Hepatocyte (in vitro differentiated cells): ENCODE measurements around the gene HMGN5.

Experiments
- EZH2 ChIP-seq: fragments of 200-600 bp; sonication (generic); IDR thresholded peaks from 2 replicates; pipeline ENCODE4 v1.6.1; 2016; ENCODE audit warnings: antibody characterized with exemption, mild to moderate bottlenecking, borderline replicate concordance
- EZH2phosphoT487 ChIP-seq: fragments of 200-600 bp; sonication (generic); IDR thresholded peaks from one replicate; pipeline ENCODE4 v1.6.1; 2018; ENCODE audit warnings: antibody characterized with exemption, mild to moderate bottlenecking, low read depth, moderate library complexity; ENCODE audit not compliant: unreplicated experiment, severe bottlenecking
- TF ChIP-seq, protein P1 (sequence below): fragments of 200-600 bp; sonication (generic); IDR thresholded peaks from 2 replicates; pipeline ENCODE4 v1.5.1; 2016; ENCODE audit warnings: antibody characterized with exemption, mild to moderate bottlenecking; ENCODE audit not compliant: poor library complexity

DNA sequence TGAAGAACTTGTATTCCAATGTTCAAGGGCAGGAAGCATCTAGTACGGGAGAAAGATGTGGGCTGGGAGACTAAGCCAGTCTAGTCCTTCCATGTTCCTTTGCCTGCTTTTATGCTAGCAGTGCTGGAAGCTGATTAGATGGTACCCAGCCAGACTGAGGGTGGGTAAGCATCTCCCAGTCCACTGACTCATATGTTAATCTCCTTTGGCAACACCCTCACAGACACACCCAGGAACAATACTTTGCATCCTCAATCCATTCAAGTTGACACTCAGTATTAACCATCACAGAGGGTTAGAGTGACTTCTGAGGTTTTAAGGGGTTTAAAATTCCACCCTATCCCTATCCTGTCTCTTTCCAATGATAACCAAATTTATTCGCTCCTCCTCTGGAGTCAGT lies 6.5 kb downstream of the HMGN5 start:
- TF ChIP-seq EZH2, result no peak
- TF ChIP-seq, protein P1, sequence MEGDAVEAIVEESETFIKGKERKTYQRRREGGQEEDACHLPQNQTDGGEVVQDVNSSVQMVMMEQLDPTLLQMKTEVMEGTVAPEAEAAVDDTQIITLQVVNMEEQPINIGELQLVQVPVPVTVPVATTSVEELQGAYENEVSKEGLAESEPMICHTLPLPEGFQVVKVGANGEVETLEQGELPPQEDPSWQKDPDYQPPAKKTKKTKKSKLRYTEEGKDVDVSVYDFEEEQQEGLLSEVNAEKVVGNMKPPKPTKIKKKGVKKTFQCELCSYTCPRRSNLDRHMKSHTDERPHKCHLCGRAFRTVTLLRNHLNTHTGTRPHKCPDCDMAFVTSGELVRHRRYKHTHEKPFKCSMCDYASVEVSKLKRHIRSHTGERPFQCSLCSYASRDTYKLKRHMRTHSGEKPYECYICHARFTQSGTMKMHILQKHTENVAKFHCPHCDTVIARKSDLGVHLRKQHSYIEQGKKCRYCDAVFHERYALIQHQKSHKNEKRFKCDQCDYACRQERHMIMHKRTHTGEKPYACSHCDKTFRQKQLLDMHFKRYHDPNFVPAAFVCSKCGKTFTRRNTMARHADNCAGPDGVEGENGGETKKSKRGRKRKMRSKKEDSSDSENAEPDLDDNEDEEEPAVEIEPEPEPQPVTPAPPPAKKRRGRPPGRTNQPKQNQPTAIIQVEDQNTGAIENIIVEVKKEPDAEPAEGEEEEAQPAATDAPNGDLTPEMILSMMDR, result no peak
- TF ChIP-seq EZH2phosphoT487, result no peak
